Testis (tissue), 2 donors: ENCODE results near the gene MOSMO.

Experiments
- POLR2A ChIP-seq: fragments of 450-650 bp; IDR thresholded peaks from one replicate; pipeline ENCODE4 v1.6.1; 2017; ENCODE audit warnings: antibody characterized with exemption, mild to moderate bottlenecking, moderate library complexity
- TF ChIP-seq, protein P1 (sequence below), 3 experiments: fragments of 450-650 bp in 2 of 3; fragments of 200-600 bp in 1 of 3; sonication (generic) in 1 of 3; IDR thresholded peaks; one replicate each; pipeline ENCODE4 v1.5.1; 2016 to 2019; ENCODE audit warnings: antibody characterized with exemption in 3 of 3, mild to moderate bottlenecking in 2 of 3, moderate library complexity in 1 of 3

DNA sequence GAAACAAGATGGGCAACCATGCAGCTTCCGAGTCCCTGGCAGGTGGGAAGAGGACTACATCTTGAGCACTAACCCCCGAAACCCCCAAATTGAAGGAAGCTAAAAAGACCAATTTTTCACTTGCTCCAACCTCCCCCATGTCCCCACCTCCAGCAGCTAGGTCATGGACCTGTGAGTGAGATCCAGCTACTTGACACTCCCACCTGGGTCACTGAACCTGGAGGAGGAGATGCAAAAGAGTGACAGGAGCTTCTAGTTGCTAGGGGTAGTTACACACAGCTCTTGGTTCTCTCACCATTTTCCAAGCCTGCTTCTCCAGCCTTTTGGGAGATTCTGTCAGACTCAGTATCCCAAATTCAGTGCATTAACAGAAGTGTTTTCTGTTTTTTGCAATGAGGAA lies 18.2 kb upstream of the MOSMO start:
- TF ChIP-seq, protein P1, sequence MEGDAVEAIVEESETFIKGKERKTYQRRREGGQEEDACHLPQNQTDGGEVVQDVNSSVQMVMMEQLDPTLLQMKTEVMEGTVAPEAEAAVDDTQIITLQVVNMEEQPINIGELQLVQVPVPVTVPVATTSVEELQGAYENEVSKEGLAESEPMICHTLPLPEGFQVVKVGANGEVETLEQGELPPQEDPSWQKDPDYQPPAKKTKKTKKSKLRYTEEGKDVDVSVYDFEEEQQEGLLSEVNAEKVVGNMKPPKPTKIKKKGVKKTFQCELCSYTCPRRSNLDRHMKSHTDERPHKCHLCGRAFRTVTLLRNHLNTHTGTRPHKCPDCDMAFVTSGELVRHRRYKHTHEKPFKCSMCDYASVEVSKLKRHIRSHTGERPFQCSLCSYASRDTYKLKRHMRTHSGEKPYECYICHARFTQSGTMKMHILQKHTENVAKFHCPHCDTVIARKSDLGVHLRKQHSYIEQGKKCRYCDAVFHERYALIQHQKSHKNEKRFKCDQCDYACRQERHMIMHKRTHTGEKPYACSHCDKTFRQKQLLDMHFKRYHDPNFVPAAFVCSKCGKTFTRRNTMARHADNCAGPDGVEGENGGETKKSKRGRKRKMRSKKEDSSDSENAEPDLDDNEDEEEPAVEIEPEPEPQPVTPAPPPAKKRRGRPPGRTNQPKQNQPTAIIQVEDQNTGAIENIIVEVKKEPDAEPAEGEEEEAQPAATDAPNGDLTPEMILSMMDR (IDR thresholded peaks at IDR 0.05): no peak
- no peak for TF ChIP-seq POLR2A
